KMS-11 (cell line): ENCODE results near the gene SLC7A14.

Source experiments
- H2AFZ ChIP-seq: fragments of 200-600 bp; sonication (generic); 2 replicates; pipeline ENCODE4 v1.6.1; 2016; ENCODE audit warnings: antibody characterized with exemption, mixed run types, low read depth
- H3K27ac ChIP-seq: fragments of 200-600 bp; sonication (generic); 2 replicates; pipeline ENCODE4 v1.6.1; 2016; ENCODE audit warnings: mild to moderate bottlenecking, mixed run types
- H3K27me3 ChIP-seq: fragments of 200-600 bp; sonication (generic); 2 replicates; pipeline ENCODE4 v1.6.1; 2017; ENCODE audit warnings: mild to moderate bottlenecking, low read depth, mixed run types, moderate library complexity; ENCODE audit not compliant: insufficient read depth
- H3K36me3 ChIP-seq: fragments of 200-600 bp; sonication (generic); 2 replicates; pipeline ENCODE4 v1.6.1; 2017; ENCODE audit warnings: mild to moderate bottlenecking, mixed run types; ENCODE audit not compliant: insufficient read depth
- H3K4me1 ChIP-seq: fragments of 200-600 bp; sonication (generic); 2 replicates; pipeline ENCODE4 v1.6.1; 2016; ENCODE audit warnings: mild to moderate bottlenecking, low read depth, mixed run types; ENCODE audit not compliant: poor library complexity, severe bottlenecking
- H3K4me2 ChIP-seq: fragments of 200-600 bp; sonication (generic); 2 replicates; pipeline ENCODE4 v1.7.0; 2016; ENCODE audit warnings: mild to moderate bottlenecking, mixed run types
- H3K4me3 ChIP-seq: fragments of 200-600 bp; sonication (generic); IDR thresholded peaks from 2 replicates; pipeline ENCODE4 v1.6.1; 2017; ENCODE audit warnings: low read depth, low read length, mixed read lengths; ENCODE audit not compliant: insufficient read depth
- H3K79me2 ChIP-seq: fragments of 200-600 bp; sonication (generic); 2 replicates; pipeline ENCODE4 v1.6.1; 2016; ENCODE audit warnings: low read depth, mixed run types; ENCODE audit not compliant: insufficient read depth
- H3K9ac ChIP-seq: fragments of 200-600 bp; sonication (generic); 2 replicates; pipeline ENCODE4 v1.6.1; 2016; ENCODE audit warnings: mild to moderate bottlenecking, mixed run types
- H4K20me1 ChIP-seq: fragments of 200-600 bp; sonication (generic); 2 replicates; pipeline ENCODE4 v1.6.1; 2016; ENCODE audit warnings: mild to moderate bottlenecking, mixed run types; ENCODE audit not compliant: insufficient read depth
- TF ChIP-seq, protein P1 (sequence below): fragments of 200-600 bp; sonication (generic); conservative IDR thresholded peaks from 2 replicates; pipeline ENCODE4 v1.6.1; 2017; ENCODE audit warnings: low read depth, mild to moderate bottlenecking, antibody characterized with exemption, low read length, moderate library complexity, mixed read lengths

Gene SLC7A14

DNA sequence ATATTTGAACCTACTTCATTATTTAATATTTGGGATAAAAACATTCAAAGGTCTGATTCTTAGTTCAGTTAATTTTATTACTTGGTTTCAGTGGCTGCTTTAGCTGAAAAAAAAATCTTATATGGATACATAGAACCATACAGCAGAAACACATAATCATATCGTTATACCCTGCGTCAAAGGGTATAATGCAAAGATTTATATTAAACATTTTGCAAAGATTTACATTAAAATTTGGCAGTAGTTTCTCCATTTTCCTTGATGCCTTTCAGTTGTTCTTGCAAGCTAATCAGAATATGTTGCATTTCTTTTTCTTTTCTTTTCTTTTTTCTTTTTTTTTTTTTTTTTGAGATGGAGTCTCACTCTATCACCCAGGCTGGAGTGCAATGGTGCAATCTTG lies 135.8 kb downstream of the SLC7A14 start:
- no peak overlapping the region for H3K4me3 ChIP-seq
- no peaks in the 10 kb centered on the region for H3K4me1 ChIP-seq

DNA sequence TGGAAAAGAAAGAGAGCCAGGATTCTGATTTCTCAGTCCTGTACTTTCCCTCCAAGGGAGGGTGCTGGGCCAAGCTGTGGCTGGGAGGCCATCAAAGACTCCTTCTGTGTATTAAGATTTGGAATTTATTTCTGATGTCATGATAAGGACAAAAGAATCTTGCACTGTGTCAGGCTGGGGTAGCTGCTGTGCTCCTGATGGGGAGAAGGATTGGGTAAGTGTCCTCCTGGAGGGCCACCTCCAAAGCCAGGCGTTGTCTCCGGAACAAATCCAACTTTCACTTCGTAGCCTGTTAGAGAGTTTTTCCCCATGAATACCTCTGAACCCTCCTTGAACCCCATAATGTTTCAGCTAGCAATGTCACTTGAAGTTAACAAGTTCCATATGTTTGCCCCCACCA lies 137.3 kb downstream of the SLC7A14 start:
- Histone ChIP-seq H3K4me1 (no peaks in the 10 kb centered on the region), H3K27ac (no peak overlapping the region), H3K4me2 (no peak overlapping the region), H3K9ac (no peak overlapping the region), H3K36me3 (no peaks in the 10 kb centered on the region), H3K27me3 (no peaks in the 10 kb centered on the region), H3K79me2 (no peaks in the 10 kb centered on the region), H4K20me1 (no peaks in the 10 kb centered on the region), H2AFZ (no peak overlapping the region), H3K4me3 (no peak overlapping the region)
- TF ChIP-seq, protein P1, sequence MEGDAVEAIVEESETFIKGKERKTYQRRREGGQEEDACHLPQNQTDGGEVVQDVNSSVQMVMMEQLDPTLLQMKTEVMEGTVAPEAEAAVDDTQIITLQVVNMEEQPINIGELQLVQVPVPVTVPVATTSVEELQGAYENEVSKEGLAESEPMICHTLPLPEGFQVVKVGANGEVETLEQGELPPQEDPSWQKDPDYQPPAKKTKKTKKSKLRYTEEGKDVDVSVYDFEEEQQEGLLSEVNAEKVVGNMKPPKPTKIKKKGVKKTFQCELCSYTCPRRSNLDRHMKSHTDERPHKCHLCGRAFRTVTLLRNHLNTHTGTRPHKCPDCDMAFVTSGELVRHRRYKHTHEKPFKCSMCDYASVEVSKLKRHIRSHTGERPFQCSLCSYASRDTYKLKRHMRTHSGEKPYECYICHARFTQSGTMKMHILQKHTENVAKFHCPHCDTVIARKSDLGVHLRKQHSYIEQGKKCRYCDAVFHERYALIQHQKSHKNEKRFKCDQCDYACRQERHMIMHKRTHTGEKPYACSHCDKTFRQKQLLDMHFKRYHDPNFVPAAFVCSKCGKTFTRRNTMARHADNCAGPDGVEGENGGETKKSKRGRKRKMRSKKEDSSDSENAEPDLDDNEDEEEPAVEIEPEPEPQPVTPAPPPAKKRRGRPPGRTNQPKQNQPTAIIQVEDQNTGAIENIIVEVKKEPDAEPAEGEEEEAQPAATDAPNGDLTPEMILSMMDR: no peak

More for the DNA sequence above, 135.8 kb downstream of the SLC7A14 start:
- TF ChIP-seq, protein P1: no peak
- Histone ChIP-seq H3K9ac (no peak overlapping the region), H4K20me1 (no peaks in the 10 kb centered on the region), H3K4me2 (no peak overlapping the region), H3K27ac (no peak overlapping the region), H3K27me3 (no peaks in the 10 kb centered on the region), H2AFZ (no peak overlapping the region), H3K36me3 (no peaks in the 10 kb centered on the region), H3K79me2 (no peaks in the 10 kb centered on the region)

DNA sequence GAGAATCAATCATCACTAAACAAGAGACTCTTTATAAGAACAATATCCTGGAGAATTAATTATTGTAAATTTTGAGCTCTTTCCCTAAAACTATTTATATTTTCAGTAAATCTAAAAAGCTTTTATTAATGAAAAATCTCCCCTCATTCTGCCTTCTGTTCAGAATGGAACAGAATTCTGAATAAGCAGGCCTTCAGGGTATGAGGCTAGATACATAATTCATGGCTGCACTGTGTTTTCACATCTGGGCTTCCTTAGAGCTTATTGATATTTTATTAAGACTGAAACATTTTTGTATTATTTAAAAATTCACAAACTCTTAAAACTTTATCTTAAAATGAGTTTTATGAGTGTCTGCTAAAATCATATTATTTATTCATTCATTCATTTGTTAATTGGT lies 142.4 kb downstream of the SLC7A14 start:
- TF ChIP-seq, protein P1: no peak

DNA sequence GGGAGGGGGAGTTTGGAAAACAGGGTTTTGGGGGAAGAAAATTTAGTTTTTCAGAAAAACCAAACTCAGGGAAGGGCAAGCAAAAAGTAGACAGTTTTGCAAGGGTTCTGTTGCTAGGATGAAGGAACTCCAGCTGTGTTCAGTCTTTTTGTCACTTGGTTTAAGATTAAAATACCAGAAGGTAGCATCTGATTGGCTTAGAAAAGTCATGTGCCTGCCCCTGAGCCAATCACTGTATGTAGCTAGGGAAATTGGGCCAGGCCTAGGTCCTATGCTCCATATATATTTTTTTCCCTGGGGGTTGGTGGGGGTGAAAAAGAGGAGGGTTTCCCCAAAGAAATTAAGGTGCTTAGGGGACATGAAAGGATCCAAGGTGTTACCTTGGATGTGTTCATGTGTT lies 142.9 kb downstream of the SLC7A14 start:
- H3K27me3 ChIP-seq: no peaks in the 10 kb centered on the region
- no peak overlapping the region for H3K27ac ChIP-seq
- no peak overlapping the region for H2AFZ ChIP-seq
- no peak overlapping the region for H3K9ac ChIP-seq
- no peaks in the 10 kb centered on the region for H3K79me2 ChIP-seq
- H3K4me3 ChIP-seq: no peak overlapping the region
- TF ChIP-seq, protein P1: no peak
- H3K36me3 ChIP-seq: no peaks in the 10 kb centered on the region
- H4K20me1 ChIP-seq: no peaks in the 10 kb centered on the region
- H3K4me1 ChIP-seq: no peaks in the 10 kb centered on the region
- no peak overlapping the region for H3K4me2 ChIP-seq

More for the DNA sequence above, 142.4 kb downstream of the SLC7A14 start:
- H3K4me3 ChIP-seq: no peak overlapping the region
- no peak overlapping the region for H2AFZ ChIP-seq
- H3K27ac ChIP-seq: no peak overlapping the region
- no peak overlapping the region for H3K9ac ChIP-seq
- H4K20me1 ChIP-seq: no peaks in the 10 kb centered on the region
- H3K4me1 ChIP-seq: no peaks in the 10 kb centered on the region
- no peak overlapping the region for H3K4me2 ChIP-seq
- H3K36me3 ChIP-seq: no peaks in the 10 kb centered on the region
- no peaks in the 10 kb centered on the region for H3K79me2 ChIP-seq
- no peaks in the 10 kb centered on the region for H3K27me3 ChIP-seq
